Astrocyte (in vitro differentiated cells and primary cell): Measurements from ENCODE around the gene PARP14. TPM values are rescaled to one million over a fixed set of nuclear protein-coding genes. Genes with fewer than 3 reads are reported as not detected.
"Not testable (repeated sequence)": the region's sequence is repeated elsewhere in the genome, so short reads cannot be mapped to it uniquely, and the experiment has no call there.

Experiments
- DNase-seq: peaks from one replicate; pipeline ENCODE4 v3.0.0-alpha.2; 2010; ENCODE audit warnings: low read depth
- FAIRE-seq: peaks from 2 replicates; lab custom pipeline; 2011; peaks lifted over from hg19 to GRCh38; lab: Jason Lieb, UNC
- H2AFZ ChIP-seq: 2 replicates; pipeline ENCODE4 v1.6.0; 2012; ENCODE audit warnings: low read depth, low read length, inconsistent platforms
- H3K27ac ChIP-seq: 2 replicates; pipeline ENCODE4 v1.5.1; 2011; ENCODE audit warnings: low read depth, low read length, inconsistent platforms
- H3K27me3 ChIP-seq: 2 replicates; pipeline ENCODE4 v1.6.0; 2011; ENCODE audit warnings: low read length, inconsistent platforms; ENCODE audit not compliant: insufficient read depth
- H3K36me3 ChIP-seq: 2 replicates; pipeline ENCODE4 v1.5.1; 2011; ENCODE audit warnings: low read length, inconsistent platforms; ENCODE audit not compliant: insufficient read depth
- H3K4me1 ChIP-seq: 2 replicates; pipeline ENCODE4 v1.5.1; 2011; ENCODE audit warnings: low read length, inconsistent platforms; ENCODE audit not compliant: insufficient read depth
- H3K4me2 ChIP-seq: 2 replicates; pipeline ENCODE4 v1.6.0; 2012; ENCODE audit warnings: low read length, inconsistent platforms
- H3K4me3 ChIP-seq: 2 replicates; pipeline ENCODE4 v1.5.1; 2011; ENCODE audit warnings: low read depth, mild to moderate bottlenecking, low read length, inconsistent platforms; ENCODE audit not compliant: insufficient read depth
- H3K79me2 ChIP-seq: 2 replicates; pipeline ENCODE4 v1.6.0; 2012; ENCODE audit warnings: mild to moderate bottlenecking, low read length, inconsistent platforms; ENCODE audit not compliant: insufficient read depth
- H3K9ac ChIP-seq: 2 replicates; pipeline ENCODE4 v1.6.0; 2012; ENCODE audit warnings: mild to moderate bottlenecking, low read length, inconsistent platforms
- H3K9me3 ChIP-seq: 2 replicates; pipeline ENCODE4 v1.5.1; 2012; ENCODE audit warnings: low read depth, mild to moderate bottlenecking, low read length, inconsistent platforms; ENCODE audit not compliant: insufficient read depth
- H4K20me1 ChIP-seq: 2 replicates; pipeline ENCODE4 v1.6.0; 2012; ENCODE audit warnings: low read length, inconsistent platforms; ENCODE audit not compliant: insufficient read depth
- H3K27ac Mint-ChIP-seq: one replicate; pipeline ENCODE4 v1.8.0; 2021; ENCODE audit warnings: mild to moderate bottlenecking, mixed read lengths; ENCODE audit not compliant: unreplicated experiment
- H3K27me3 Mint-ChIP-seq: one replicate; pipeline ENCODE4 v1.8.0; 2021; ENCODE audit warnings: low read depth, mixed read lengths; ENCODE audit not compliant: unreplicated experiment
- H3K36me3 Mint-ChIP-seq: one replicate; pipeline ENCODE4 v1.8.0; 2021; ENCODE audit warnings: low read depth, mixed read lengths; ENCODE audit not compliant: unreplicated experiment
- H3K4me1 Mint-ChIP-seq: one replicate; pipeline ENCODE4 v1.8.0; 2021; ENCODE audit warnings: low read depth, mixed read lengths; ENCODE audit not compliant: unreplicated experiment
- H3K4me3 Mint-ChIP-seq: one replicate; pipeline ENCODE4 v1.8.0; 2021; ENCODE audit warnings: mild to moderate bottlenecking, moderate library complexity, mixed read lengths; ENCODE audit not compliant: unreplicated experiment
- H3K9me3 Mint-ChIP-seq: one replicate; pipeline ENCODE4 v1.8.0; 2021; ENCODE audit warnings: mild to moderate bottlenecking, mixed read lengths; ENCODE audit not compliant: unreplicated experiment
- EZH2 ChIP-seq: IDR thresholded peaks from 2 replicates; pipeline ENCODE4 v1.6.1; 2012; ENCODE audit warnings: mild to moderate bottlenecking, low read length, inconsistent platforms; ENCODE audit not compliant: insufficient read depth
- total RNA-seq: library from RNA; stranded (reverse); gene quantifications from 2 replicates; pipeline ENCODE4 v1.2.1, GENCODE V29; 2021
- TF ChIP-seq, protein P1 (sequence below): IDR thresholded peaks from 2 replicates; pipeline ENCODE4 v1.5.1; 2011; ENCODE audit warnings: low read depth, mild to moderate bottlenecking, inconsistent platforms, low read length, moderate library complexity; ENCODE audit not compliant: insufficient read depth

The PARP14 gene
- total RNA-seq, 1 donor from 2014 or later: 148 TPM

DNA sequence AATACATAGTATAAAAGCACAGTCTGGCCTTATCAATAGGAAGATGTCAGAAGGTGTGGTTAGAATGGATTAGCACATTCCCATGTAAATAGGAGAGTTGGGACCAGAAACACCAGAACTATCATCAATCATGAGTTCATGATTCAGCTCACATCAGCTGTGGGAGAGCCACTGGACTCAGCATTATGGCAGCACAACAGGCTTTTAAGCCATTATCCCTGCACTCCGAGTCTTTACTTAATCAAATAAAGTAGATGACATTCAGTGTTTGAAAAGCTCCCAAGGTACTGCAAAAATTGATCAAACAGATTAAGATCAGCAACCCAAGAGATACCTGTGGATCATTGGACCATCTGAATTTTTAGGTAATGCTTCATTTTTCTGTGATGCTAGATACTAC, 24.7 kb downstream of the PARP14 start:
- Mint-ChIP-seq H3K27me3 (no peaks in the 10 kb centered on the region), H3K27ac (no peak overlapping the region), H3K9me3 (no peaks in the 10 kb centered on the region), H3K4me1 (peaks cover 5% of the 10 kb centered on the region), H3K4me3 (no peak overlapping the region), H3K36me3 (peaks cover 43% of the 10 kb centered on the region)
- Histone ChIP-seq H3K9me3 (no peaks in the 10 kb centered on the region), H3K36me3 (no peaks in the 10 kb centered on the region), H2AFZ (no peak overlapping the region), H3K9ac (no peak overlapping the region), H3K4me1 (no peaks in the 10 kb centered on the region), H3K27ac (no peak overlapping the region), H4K20me1 (no peaks in the 10 kb centered on the region), H3K27me3 (no peaks in the 10 kb centered on the region), H3K4me3 (no peak overlapping the region), H3K4me2 (no peak overlapping the region), H3K79me2 (no peaks in the 10 kb centered on the region)
- FAIRE-seq (no peak), DNase-seq (no peak)
- no peak for TF ChIP-seq EZH2
- TF ChIP-seq, protein P1, sequence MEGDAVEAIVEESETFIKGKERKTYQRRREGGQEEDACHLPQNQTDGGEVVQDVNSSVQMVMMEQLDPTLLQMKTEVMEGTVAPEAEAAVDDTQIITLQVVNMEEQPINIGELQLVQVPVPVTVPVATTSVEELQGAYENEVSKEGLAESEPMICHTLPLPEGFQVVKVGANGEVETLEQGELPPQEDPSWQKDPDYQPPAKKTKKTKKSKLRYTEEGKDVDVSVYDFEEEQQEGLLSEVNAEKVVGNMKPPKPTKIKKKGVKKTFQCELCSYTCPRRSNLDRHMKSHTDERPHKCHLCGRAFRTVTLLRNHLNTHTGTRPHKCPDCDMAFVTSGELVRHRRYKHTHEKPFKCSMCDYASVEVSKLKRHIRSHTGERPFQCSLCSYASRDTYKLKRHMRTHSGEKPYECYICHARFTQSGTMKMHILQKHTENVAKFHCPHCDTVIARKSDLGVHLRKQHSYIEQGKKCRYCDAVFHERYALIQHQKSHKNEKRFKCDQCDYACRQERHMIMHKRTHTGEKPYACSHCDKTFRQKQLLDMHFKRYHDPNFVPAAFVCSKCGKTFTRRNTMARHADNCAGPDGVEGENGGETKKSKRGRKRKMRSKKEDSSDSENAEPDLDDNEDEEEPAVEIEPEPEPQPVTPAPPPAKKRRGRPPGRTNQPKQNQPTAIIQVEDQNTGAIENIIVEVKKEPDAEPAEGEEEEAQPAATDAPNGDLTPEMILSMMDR: no peak

DNA sequence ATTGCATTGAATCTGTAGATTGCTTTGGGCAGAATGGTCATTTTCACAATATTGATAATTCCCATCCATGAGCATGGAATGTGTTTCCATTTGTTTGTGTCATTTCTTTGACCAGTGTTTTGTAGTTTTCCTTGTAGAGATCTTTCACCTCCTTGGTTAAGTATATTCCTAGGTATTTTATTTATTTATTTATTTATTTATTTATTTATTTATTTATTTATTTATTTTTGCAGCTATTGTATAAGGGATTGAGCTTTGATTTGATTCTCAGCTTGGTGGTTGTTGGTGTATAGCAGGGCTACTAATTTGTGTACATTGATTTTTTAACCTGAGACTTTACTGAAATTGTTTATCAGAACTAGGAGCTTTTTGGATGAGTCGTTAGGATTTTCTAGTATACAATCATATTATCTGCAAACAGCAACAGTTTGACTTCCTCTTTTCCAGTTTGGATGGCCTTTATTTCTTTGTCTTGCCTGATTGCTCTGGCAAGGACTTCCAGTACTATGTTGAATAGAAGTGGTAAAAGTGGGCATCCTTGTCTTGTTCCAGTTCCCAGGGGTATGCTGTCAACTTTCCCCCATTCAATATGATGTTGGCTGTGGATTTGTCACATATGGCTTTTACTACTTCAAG, 30.1 kb downstream of the PARP14 start:
- not testable (repeated sequence) for H4K20me1 ChIP-seq, H3K27ac Mint-ChIP-seq, H3K9me3 ChIP-seq, FAIRE-seq, H2AFZ ChIP-seq, H3K4me1 ChIP-seq, H3K79me2 ChIP-seq, H3K9me3 Mint-ChIP-seq, H3K27ac ChIP-seq, H3K27me3 Mint-ChIP-seq, H3K27me3 ChIP-seq, H3K4me3 ChIP-seq, H3K9ac ChIP-seq, H3K4me2 ChIP-seq, H3K4me3 Mint-ChIP-seq, H3K4me1 Mint-ChIP-seq, H3K36me3 ChIP-seq, DNase-seq
- peaks cover 52% of the 10 kb centered on the region for H3K36me3 Mint-ChIP-seq

DNA sequence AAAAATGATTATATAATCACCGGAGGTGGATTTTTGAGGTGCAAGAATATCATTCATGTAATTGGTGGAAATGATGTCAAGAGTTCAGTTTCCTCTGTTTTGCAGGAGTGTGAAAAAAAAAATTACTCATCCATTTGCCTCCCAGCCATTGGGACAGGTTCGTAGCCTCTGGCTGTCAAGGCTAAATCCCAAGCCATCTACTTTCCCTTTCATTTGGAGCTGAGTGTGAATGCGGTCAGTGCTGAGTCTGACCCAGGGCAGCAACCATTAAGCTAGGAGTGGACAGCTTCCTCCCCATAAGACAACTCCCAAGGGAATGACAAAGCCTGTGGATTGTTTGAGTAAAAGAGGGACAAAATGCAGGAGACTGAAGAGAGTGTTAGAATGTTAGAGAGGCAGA, 33.6 kb downstream of the PARP14 start:
- Mint-ChIP-seq H3K4me3 (no peak overlapping the region), H3K9me3 (no peaks in the 10 kb centered on the region), H3K27me3 (no peaks in the 10 kb centered on the region), H3K27ac (no peak overlapping the region), H3K4me1 (no peaks in the 10 kb centered on the region), H3K36me3 (peaks cover 63% of the 10 kb centered on the region)
- no peak overlapping the region for H2AFZ ChIP-seq
- H3K4me1 ChIP-seq: no peaks in the 10 kb centered on the region
- H4K20me1 ChIP-seq: no peaks in the 10 kb centered on the region
- DNase-seq (no peak), FAIRE-seq (no peak)
- H3K9ac ChIP-seq: no peak overlapping the region
- no peaks in the 10 kb centered on the region for H3K27me3 ChIP-seq
- H3K4me2 ChIP-seq: no peak overlapping the region
- no peaks in the 10 kb centered on the region for H3K9me3 ChIP-seq
- TF ChIP-seq EZH2: no peak
- TF ChIP-seq, protein P1: no peak
- no peaks in the 10 kb centered on the region for H3K79me2 ChIP-seq
- H3K4me3 ChIP-seq: no peak overlapping the region
- H3K36me3 ChIP-seq: peaks cover 6% of the 10 kb centered on the region
- H3K27ac ChIP-seq: no peak overlapping the region
